PC-9 (cell line): ENCODE data around the gene PTPRS. TPM values are rescaled to one million over a fixed set of nuclear protein-coding genes. Genes with fewer than 3 reads are reported as not detected.

Experiments used
- BruUV-seq: library from RNA; stranded (reverse); fragments of 400-500 nt; replicated peaks from 2 replicates; lab custom pipeline; 2021; lab: Mats Ljungman, UMichigan
- CTCF ChIA-PET: fragments of 300-600 bp; sonication (Branson Sonifier 250); formaldehyde crosslinking; loops from one replicate; lab custom pipeline; 2022; ENCODE audit warnings: antibody characterized with exemption; lab: Charles Lee
- POLR2A ChIA-PET: fragments of 300-600 bp; sonication (Branson Sonifier 250); formaldehyde crosslinking; loops from one replicate; lab custom pipeline; 2022; ENCODE audit warnings: antibody characterized with exemption; ENCODE audit not compliant: unreplicated experiment; lab: Charles Lee
- DNase-seq, 2 experiments: peaks; one replicate each; pipeline versions ENCODE4 v3.0.0 to v3.0.0-alpha.2; 2015 to 2022; ENCODE audit warnings: mixed read lengths in 1 of 2
- H2AFZ ChIP-seq: fragments of 200-600 bp; sonication (generic); 2 replicates; pipeline ENCODE4 v1.8.1; 2017; ENCODE audit warnings: antibody characterized with exemption
- H3F3A ChIP-seq: fragments of 200-600 bp; sonication (generic); 2 replicates; pipeline ENCODE4 v1.8.1; 2017; ENCODE audit warnings: antibody characterized with exemption, mild to moderate bottlenecking, low read depth; ENCODE audit not compliant: insufficient read depth
- H3K27ac ChIP-seq: fragments of 200-600 bp; sonication (generic); 2 replicates; pipeline ENCODE4 v1.6.1; 2016; ENCODE audit warnings: mixed run types
- H3K27me3 ChIP-seq: fragments of 200-600 bp; sonication (generic); 2 replicates; pipeline ENCODE4 v1.6.1; 2016; ENCODE audit warnings: low read depth, mixed run types; ENCODE audit not compliant: insufficient read depth
- H3K36me3 ChIP-seq: fragments of 200-600 bp; sonication (generic); 2 replicates; pipeline ENCODE4 v1.6.1; 2016; ENCODE audit warnings: low read depth, mixed run types
- H3K4me1 ChIP-seq: fragments of 200-600 bp; sonication (generic); replicated peaks from 2 replicates; pipeline ENCODE4 v1.6.1; 2016; ENCODE audit warnings: mixed run types; ENCODE audit not compliant: insufficient read depth
- H3K4me2 ChIP-seq: fragments of 200-600 bp; sonication (generic); 2 replicates; pipeline ENCODE4 v1.6.1; 2017; ENCODE audit warnings: mixed run types
- H3K4me3 ChIP-seq: fragments of 200-600 bp; sonication (generic); 2 replicates; pipeline ENCODE4 v1.6.1; 2016; ENCODE audit warnings: mixed run types
- H3K79me2 ChIP-seq: fragments of 200-600 bp; sonication (generic); 2 replicates; pipeline ENCODE4 v1.6.1; 2017; ENCODE audit warnings: low read depth, mixed run types
- H3K9me2 ChIP-seq: fragments of 200-600 bp; sonication (generic); 2 replicates; pipeline ENCODE4 v1.8.1; 2017; ENCODE audit warnings: mild to moderate bottlenecking; ENCODE audit not compliant: insufficient read depth
- H3K9me3 ChIP-seq: fragments of 200-600 bp; sonication (generic); 2 replicates; pipeline ENCODE4 v1.8.1; 2016; ENCODE audit warnings: low read depth; ENCODE audit not compliant: insufficient read depth
- H4K20me1 ChIP-seq: fragments of 200-600 bp; sonication (generic); 2 replicates; pipeline ENCODE4 v1.8.1; 2017; ENCODE audit not compliant: insufficient read depth
- CTCF ChIP-seq: fragments of 200-600 bp; sonication (generic); conservative IDR thresholded peaks from 2 replicates; pipeline ENCODE4 v1.6.1; 2017; ENCODE audit warnings: mixed run types, antibody characterized with exemption, mild to moderate bottlenecking, moderate library complexity
- EZH2 ChIP-seq: fragments of 200-600 bp; sonication (generic); IDR thresholded peaks from 2 replicates; pipeline ENCODE4 v1.8.0; 2017; ENCODE audit warnings: antibody characterized with exemption, low read depth
- intact Hi-C: fragments of 100-400 bp; cut with micrococcal nuclease; formaldehyde crosslinking; loops from one replicate; pipeline ENCODE4 v1.10.0; 2022; ENCODE audit not compliant: unreplicated experiment
- total RNA-seq: library from RNA; stranded (reverse); gene quantifications from 2 replicates; pipeline ENCODE4 v1.2.3, GENCODE V29; 2021

The PTPRS gene
- total RNA-seq, 1 experiment from 2014 or later, result 131 TPM

DNA sequence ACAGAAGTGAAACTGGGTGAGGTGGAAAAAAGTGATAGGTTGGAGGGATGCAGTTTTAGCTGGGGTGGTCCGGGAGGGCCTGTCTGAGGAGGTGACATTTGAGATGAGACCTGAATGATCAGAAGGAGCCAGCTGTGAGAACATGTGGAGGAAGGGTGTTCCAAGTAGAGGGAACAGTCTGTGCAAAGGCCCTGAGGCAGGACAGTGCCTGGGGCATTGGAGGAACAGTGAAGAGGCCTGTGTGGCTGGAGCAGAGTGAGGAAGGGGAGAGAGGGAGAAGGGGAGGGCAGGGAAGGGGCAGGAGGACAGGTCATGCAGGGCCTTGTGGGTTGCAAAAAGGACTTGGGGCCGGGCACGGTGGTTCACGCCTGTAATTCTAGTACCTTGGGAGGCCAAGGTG is 36.3 kb upstream of the PTPRS start:
- TF ChIP-seq EZH2, result no peak
- TF ChIP-seq CTCF, result no peak
- Histone ChIP-seq H3F3A (peaks cover 9% of the 10 kb centered on the region; the same call in 1 of the 2 replicates), H3K9me3 (no peaks in the 10 kb centered on the region), H3K79me2 (no peaks in the 10 kb centered on the region), H3K27me3 (no peaks in the 10 kb centered on the region), H3K36me3 (no peaks in the 10 kb centered on the region), H4K20me1 (no peaks in the 10 kb centered on the region), H3K4me3 (no peak overlapping the region), H3K4me2 (no peak overlapping the region), H3K9me2 (no peaks in the 10 kb centered on the region), H2AFZ (no peak overlapping the region), H3K27ac (no peak overlapping the region), H3K4me1 (no peaks in the 10 kb centered on the region)
- CTCF ChIA-PET, result interaction anchor here (0.7 kb wide), 3 partner anchors 36 to 319 kb away, joined by 13 to 18 read pairs (median 17); no protein-coding TSS in a partner anchor
- POLR2A ChIA-PET, result no interaction called here
- intact Hi-C loops, result loop anchor here (10.0 kb wide), 1 partner anchor 168 kb away; no protein-coding TSS in a partner anchor
- DNase-seq, result no peak
- BruUV-seq, result no TSS peak

- no TSS peak for BruUV-seq
- no peak overlapping the region for H3K4me2 ChIP-seq
- POLR2A ChIA-PET, result no interaction called here
- H3K79me2 ChIP-seq, result no peaks in the 10 kb centered on the region
- 0 out of 2 replicates have a peak, but pooled peaks cover 6% of the 10 kb centered on the region for H3K27me3 ChIP-seq
- H4K20me1 ChIP-seq, result no peaks in the 10 kb centered on the region
- no peaks in the 10 kb centered on the region for H3K9me2 ChIP-seq
- CTCF ChIA-PET, result no interaction called here
- H3F3A ChIP-seq, result peaks cover 9% of the 10 kb centered on the region; the same call in 1 of the 2 replicates
- TF ChIP-seq EZH2, result no peak
- no peak for TF ChIP-seq CTCF
- no peak for DNase-seq
- no peak overlapping the region for H3K27ac ChIP-seq
- no peaks in the 10 kb centered on the region for H3K36me3 ChIP-seq
- no peaks in the 10 kb centered on the region for H3K4me1 ChIP-seq
- intact Hi-C loops, result loop anchor here (10.0 kb wide), 1 partner anchor 172 kb away; no protein-coding TSS in a partner anchor
- H3K4me3 ChIP-seq, result no peak overlapping the region
- H3K9me3 ChIP-seq, result no peaks in the 10 kb centered on the region
- H2AFZ ChIP-seq, result no peak overlapping the region
Measured at GRCh38 chr19:5372572-5373200, 32.1 kb upstream of the PTPRS start.

GRCh38 chr19:5369962-5370367 is 29.4 kb upstream of the PTPRS start:
- Histone ChIP-seq H3K9me2 (no peaks in the 10 kb centered on the region), H3K4me3 (no peak overlapping the region), H4K20me1 (no peaks in the 10 kb centered on the region), H3F3A (peaks cover 9% of the 10 kb centered on the region; the same call in 1 of the 2 replicates), H3K9me3 (no peaks in the 10 kb centered on the region), H2AFZ (no peak overlapping the region), H3K79me2 (no peaks in the 10 kb centered on the region), H3K36me3 (no peaks in the 10 kb centered on the region), H3K4me2 (no peak overlapping the region), H3K27ac (no peak overlapping the region), H3K27me3 (0 out of 2 replicates have a peak, but pooled peaks cover 6% of the 10 kb centered on the region), H3K4me1 (no peaks in the 10 kb centered on the region)
- ChIA-PET POLR2A (no interaction called here), CTCF (no interaction called here)
- TF ChIP-seq EZH2, result no peak
- TF ChIP-seq CTCF, result peak; percentile 68
- intact Hi-C loops, result loop anchor here (10.0 kb wide), 1 partner anchor 175 kb away; no protein-coding TSS in a partner anchor
- peak in 1 of 2 experiments; percentile 35 for DNase-seq
- no TSS peak for BruUV-seq
